Mesendoderm (in vitro differentiated cells): ENCODE measurements around the gene ZNF423.

ENCODE experiments used
- DNase-seq: peaks from one replicate; pipeline ENCODE4 v3.0.0; 2013
- H2AK5ac ChIP-seq: 2 replicates; pipeline ENCODE4 v1.6.1; 2013; ENCODE audit warnings: low read length, inconsistent platforms
- H2BK120ac ChIP-seq: 2 replicates; pipeline ENCODE4 v1.6.1; 2013; ENCODE audit warnings: low read depth, mild to moderate bottlenecking, low read length, moderate library complexity, mixed read lengths
- H2BK15ac ChIP-seq: replicated peaks from 2 replicates; pipeline ENCODE4 v1.6.1; 2013; ENCODE audit warnings: low read depth, mild to moderate bottlenecking, moderate library complexity
- H2BK5ac ChIP-seq: 2 replicates; pipeline ENCODE4 v1.6.1; 2013; ENCODE audit warnings: low read length, inconsistent platforms
- H3K18ac ChIP-seq: 2 replicates; pipeline ENCODE4 v1.6.1; 2013; ENCODE audit warnings: mild to moderate bottlenecking, low read length, mixed read lengths
- H3K23ac ChIP-seq: one replicate; pipeline ENCODE4 v1.6.1; 2013; ENCODE audit warnings: low read length
- H3K27ac ChIP-seq: 2 replicates; pipeline ENCODE4 v1.5.1; 2013; ENCODE audit warnings: low read depth, mild to moderate bottlenecking, inconsistent platforms, low read length, moderate library complexity
- H3K27me3 ChIP-seq: 2 replicates; pipeline ENCODE4 v1.6.1; 2013; ENCODE audit warnings: low read length, control low read depth, mild to moderate bottlenecking, inconsistent platforms; ENCODE audit not compliant: insufficient read depth, poor library complexity
- H3K36me3 ChIP-seq: 2 replicates; pipeline ENCODE4 v1.6.1; 2013; ENCODE audit warnings: low read length, inconsistent platforms; ENCODE audit not compliant: control insufficient read depth, insufficient read depth
- H3K4ac ChIP-seq: one replicate; pipeline ENCODE4 v1.6.1; 2013; ENCODE audit warnings: low read depth, mild to moderate bottlenecking, low read length, moderate library complexity
- H3K4me1 ChIP-seq: 2 replicates; pipeline ENCODE4 v1.6.1; 2013; ENCODE audit warnings: low read depth, low read length, inconsistent platforms; ENCODE audit not compliant: control insufficient read depth
- H3K4me2 ChIP-seq: 2 replicates; pipeline ENCODE4 v1.6.1; 2013; ENCODE audit warnings: low read length
- H3K4me3 ChIP-seq: 2 replicates; pipeline ENCODE4 v1.5.1; 2013; ENCODE audit warnings: mild to moderate bottlenecking, low read length
- H3K56ac ChIP-seq: one replicate; pipeline ENCODE4 v1.6.1; 2013; ENCODE audit warnings: low read length
- H3K79me1 ChIP-seq: 2 replicates; pipeline ENCODE4 v1.6.1; 2013; ENCODE audit warnings: low read length, inconsistent platforms
- H3K79me2 ChIP-seq: 2 replicates; pipeline ENCODE4 v1.6.1; 2013; ENCODE audit warnings: mild to moderate bottlenecking, low read length; ENCODE audit not compliant: control insufficient read depth, insufficient read depth
- H3K9ac ChIP-seq: 2 replicates; pipeline ENCODE4 v1.6.1; 2013; ENCODE audit warnings: low read length, inconsistent platforms
- H4K5ac ChIP-seq: one replicate; pipeline ENCODE4 v1.6.1; 2013; ENCODE audit warnings: low read length
- H4K8ac ChIP-seq: one replicate; pipeline ENCODE4 v1.6.1; 2013; ENCODE audit warnings: low read depth, mild to moderate bottlenecking, control low read depth, low read length, moderate library complexity
- WGBS: extraction: QIAGEN DNeasy Blood & Tissue Kit; methylation state at CpG from one replicate; pipeline ENCODE4 v1.1.7; 2013; ENCODE audit warnings: low lambda C conversion rate, missing lambda C conversion rate; ENCODE audit not compliant: insufficient coverage; ENCODE audit errors: extremely low coverage; 5-methylcytosine and 5-hydroxymethylcytosine counted together

The ZNF423 gene

GRCh38 chr16:49867234-49867633 is 11.3 kb upstream of the ZNF423 start:
- no peak for DNase-seq
- no peak overlapping the region for H4K5ac ChIP-seq
- no peaks in the 10 kb centered on the region for H3K36me3 ChIP-seq
- no peaks in the 10 kb centered on the region for H3K79me2 ChIP-seq
- peaks cover 5% of the 10 kb centered on the region for H3K4me1 ChIP-seq
- H3K4me3 ChIP-seq, result no peak overlapping the region
- H2BK15ac ChIP-seq, result no peak overlapping the region
- H3K4me2 ChIP-seq, result no peak overlapping the region
- H3K79me1 ChIP-seq, result no peaks in the 10 kb centered on the region
- WGBS, result no CpG with 5 or more reads among the region's 2 CpGs
- H3K18ac ChIP-seq, result peak overlapping the region; percentile 65
- peak overlapping the region; percentile 59 for H3K56ac ChIP-seq
- no peaks in the 10 kb centered on the region for H3K27me3 ChIP-seq
- no peak overlapping the region for H3K9ac ChIP-seq
- H3K27ac ChIP-seq, result peak overlapping the region; percentile 52
- H2AK5ac ChIP-seq, result peak overlapping the region; percentile 6
- H2BK5ac ChIP-seq, result no peak overlapping the region
- no peak overlapping the region for H3K4ac ChIP-seq
- no peak overlapping the region for H2BK120ac ChIP-seq
- no peak overlapping the region for H4K8ac ChIP-seq
- H3K23ac ChIP-seq, result no peak overlapping the region

GRCh38 chr16:49866595-49867071 is 10.7 kb upstream of the ZNF423 start:
- no peaks in the 10 kb centered on the region for H3K79me2 ChIP-seq
- H3K4ac ChIP-seq, result no peak overlapping the region
- H2BK120ac ChIP-seq, result no peak overlapping the region
- peak overlapping the region; percentile 52 for H3K27ac ChIP-seq
- H3K56ac ChIP-seq, result peak overlapping the region; percentile 59
- no peak overlapping the region for H4K8ac ChIP-seq
- H3K9ac ChIP-seq, result no peak overlapping the region
- no peak overlapping the region for H2AK5ac ChIP-seq
- no CpG with 5 or more reads among the region's 14 CpGs for WGBS
- no peak overlapping the region for H2BK5ac ChIP-seq
- no peaks in the 10 kb centered on the region for H3K36me3 ChIP-seq
- H4K5ac ChIP-seq, result no peak overlapping the region
- no peaks in the 10 kb centered on the region for H3K27me3 ChIP-seq
- H3K18ac ChIP-seq, result peak overlapping the region; percentile 65
- H3K4me2 ChIP-seq, result no peak overlapping the region
- DNase-seq, result no peak
- H3K23ac ChIP-seq, result no peak overlapping the region
- H3K4me1 ChIP-seq, result peaks cover 5% of the 10 kb centered on the region
- H2BK15ac ChIP-seq, result no peak overlapping the region
- H3K79me1 ChIP-seq, result no peaks in the 10 kb centered on the region
- H3K4me3 ChIP-seq, result no peak overlapping the region

GRCh38 chr16:49862694-49863093 is 6.8 kb upstream of the ZNF423 start:
- H3K56ac ChIP-seq, result no peak overlapping the region
- no peak overlapping the region for H3K27ac ChIP-seq
- no peak overlapping the region for H4K8ac ChIP-seq
- no peak for DNase-seq
- H3K79me1 ChIP-seq, result no peaks in the 10 kb centered on the region
- no peaks in the 10 kb centered on the region for H3K79me2 ChIP-seq
- WGBS, result no CpG with 5 or more reads among the region's 4 CpGs
- no peak overlapping the region for H3K4me3 ChIP-seq
- H2BK15ac ChIP-seq, result no peak overlapping the region
- no peak overlapping the region for H2BK120ac ChIP-seq
- H3K18ac ChIP-seq, result no peak overlapping the region
- H3K27me3 ChIP-seq, result no peaks in the 10 kb centered on the region
- H3K4me2 ChIP-seq, result no peak overlapping the region
- H3K4ac ChIP-seq, result no peak overlapping the region
- no peak overlapping the region for H2BK5ac ChIP-seq
- no peak overlapping the region for H3K23ac ChIP-seq
- no peak overlapping the region for H4K5ac ChIP-seq
- peaks cover 5% of the 10 kb centered on the region for H3K4me1 ChIP-seq
- no peak overlapping the region for H3K9ac ChIP-seq
- H2AK5ac ChIP-seq, result no peak overlapping the region
- H3K36me3 ChIP-seq, result no peaks in the 10 kb centered on the region

- Histone ChIP-seq H2BK15ac (no peak overlapping the region), H4K5ac (no peak overlapping the region), H3K4me2 (no peak overlapping the region), H2BK5ac (no peak overlapping the region), H3K9ac (no peak overlapping the region), H2BK120ac (no peak overlapping the region), H3K18ac (no peak overlapping the region), H4K8ac (no peak overlapping the region), H3K56ac (no peak overlapping the region), H3K27ac (no peak overlapping the region), H3K4ac (no peak overlapping the region), H3K79me2 (no peaks in the 10 kb centered on the region), H3K27me3 (no peaks in the 10 kb centered on the region), H3K79me1 (no peaks in the 10 kb centered on the region), H3K4me3 (no peak overlapping the region), H2AK5ac (no peak overlapping the region), H3K4me1 (no peaks in the 10 kb centered on the region), H3K36me3 (no peaks in the 10 kb centered on the region), H3K23ac (no peak overlapping the region)
- no CpG with 5 or more reads among the region's 6 CpGs for WGBS
- no peak for DNase-seq
Measured at GRCh38 chr16:49861299-49861698, 5.4 kb upstream of the ZNF423 start.

- Histone ChIP-seq H4K5ac (no peak overlapping the region), H3K79me2 (no peaks in the 10 kb centered on the region), H2BK120ac (no peak overlapping the region), H3K23ac (no peak overlapping the region), H4K8ac (no peak overlapping the region), H3K27ac (no peak overlapping the region), H2AK5ac (no peak overlapping the region), H2BK5ac (no peak overlapping the region), H3K18ac (no peak overlapping the region), H3K79me1 (no peaks in the 10 kb centered on the region), H3K36me3 (no peaks in the 10 kb centered on the region), H3K4me1 (no peaks in the 10 kb centered on the region), H3K4me3 (no peak overlapping the region), H3K4ac (no peak overlapping the region), H2BK15ac (no peak overlapping the region), H3K4me2 (no peak overlapping the region), H3K27me3 (no peaks in the 10 kb centered on the region), H3K56ac (peak overlapping the region; percentile 15), H3K9ac (no peak overlapping the region)
- no peak for DNase-seq
- WGBS, result no CpG with 5 or more reads among the region's 2 CpGs
Measured at GRCh38 chr16:49860593-49860992, 4.7 kb upstream of the ZNF423 start.

GRCh38 chr16:49859125-49859811 is 3.4 kb upstream of the ZNF423 start:
- peak overlapping the region; percentile 70 for H3K18ac ChIP-seq
- no CpG with 5 or more reads among the region's 30 CpGs for WGBS
- no peak overlapping the region for H2BK15ac ChIP-seq
- no peak overlapping the region for H2BK5ac ChIP-seq
- H2BK120ac ChIP-seq, result no peak overlapping the region
- H4K8ac ChIP-seq, result no peak overlapping the region
- H3K9ac ChIP-seq, result peak overlapping the region; percentile 73
- no peak overlapping the region for H2AK5ac ChIP-seq
- no peaks in the 10 kb centered on the region for H3K36me3 ChIP-seq
- peaks cover 7% of the 10 kb centered on the region for H3K79me2 ChIP-seq
- H3K79me1 ChIP-seq, result no peaks in the 10 kb centered on the region
- DNase-seq, result no peak
- H3K23ac ChIP-seq, result no peak overlapping the region
- H3K56ac ChIP-seq, result peak overlapping the region; percentile 79
- no peak overlapping the region for H4K5ac ChIP-seq
- H3K27me3 ChIP-seq, result no peaks in the 10 kb centered on the region
- H3K4ac ChIP-seq, result peak overlapping the region; percentile 49
- H3K4me3 ChIP-seq, result peak overlapping the region; percentile 25
- no peaks in the 10 kb centered on the region for H3K4me1 ChIP-seq
- H3K4me2 ChIP-seq, result peak overlapping the region; percentile 87
- H3K27ac ChIP-seq, result no peak overlapping the region
